MM.1S (cell line): ENCODE measurements around the gene SYCP1.
"Not testable (repeated sequence)": the region's sequence is repeated elsewhere in the genome, so short reads cannot be mapped to it uniquely, and the experiment has no call there.

ENCODE experiments used
- EZH2 ChIP-seq: fragments of 300-600 bp; sonication (generic); optimal IDR thresholded peaks from 2 replicates; pipeline ENCODE3; 2017; ENCODE audit warnings: low read depth, mild to moderate bottlenecking, antibody characterized with exemption, low read length, mixed read lengths
- TF ChIP-seq, protein P1 (sequence below): fragments of 300-600 bp; sonication (generic); IDR thresholded peaks from 2 replicates; pipeline ENCODE4 v1.5.1; 2016; ENCODE audit warnings: antibody characterized with exemption, low read length, mixed read lengths

DNA sequence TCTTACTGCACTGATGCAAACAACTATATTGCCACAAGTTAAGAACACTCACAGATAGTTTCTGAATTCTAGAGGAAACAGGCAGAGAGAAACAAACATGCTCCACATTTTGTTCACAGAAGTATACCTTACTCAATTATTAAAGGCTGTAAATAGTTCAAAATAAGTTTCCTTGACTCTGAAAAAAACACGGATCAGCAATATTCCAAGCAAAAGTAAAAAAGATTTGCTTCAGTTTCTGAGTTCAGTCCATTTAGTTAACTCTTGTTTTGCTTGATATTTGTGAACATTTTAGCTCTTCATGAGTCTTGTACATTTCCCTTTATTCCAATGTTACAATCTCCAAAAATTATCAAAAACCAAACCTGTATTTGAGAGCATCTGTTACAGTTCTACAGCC, 24.6 kb upstream of the SYCP1 start:
- TF ChIP-seq, protein P1, sequence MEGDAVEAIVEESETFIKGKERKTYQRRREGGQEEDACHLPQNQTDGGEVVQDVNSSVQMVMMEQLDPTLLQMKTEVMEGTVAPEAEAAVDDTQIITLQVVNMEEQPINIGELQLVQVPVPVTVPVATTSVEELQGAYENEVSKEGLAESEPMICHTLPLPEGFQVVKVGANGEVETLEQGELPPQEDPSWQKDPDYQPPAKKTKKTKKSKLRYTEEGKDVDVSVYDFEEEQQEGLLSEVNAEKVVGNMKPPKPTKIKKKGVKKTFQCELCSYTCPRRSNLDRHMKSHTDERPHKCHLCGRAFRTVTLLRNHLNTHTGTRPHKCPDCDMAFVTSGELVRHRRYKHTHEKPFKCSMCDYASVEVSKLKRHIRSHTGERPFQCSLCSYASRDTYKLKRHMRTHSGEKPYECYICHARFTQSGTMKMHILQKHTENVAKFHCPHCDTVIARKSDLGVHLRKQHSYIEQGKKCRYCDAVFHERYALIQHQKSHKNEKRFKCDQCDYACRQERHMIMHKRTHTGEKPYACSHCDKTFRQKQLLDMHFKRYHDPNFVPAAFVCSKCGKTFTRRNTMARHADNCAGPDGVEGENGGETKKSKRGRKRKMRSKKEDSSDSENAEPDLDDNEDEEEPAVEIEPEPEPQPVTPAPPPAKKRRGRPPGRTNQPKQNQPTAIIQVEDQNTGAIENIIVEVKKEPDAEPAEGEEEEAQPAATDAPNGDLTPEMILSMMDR = not testable (repeated sequence)
- TF ChIP-seq EZH2 = not testable (repeated sequence)
